ENCODE data around the gene HS3ST2.

The HS3ST2 gene

DNA sequence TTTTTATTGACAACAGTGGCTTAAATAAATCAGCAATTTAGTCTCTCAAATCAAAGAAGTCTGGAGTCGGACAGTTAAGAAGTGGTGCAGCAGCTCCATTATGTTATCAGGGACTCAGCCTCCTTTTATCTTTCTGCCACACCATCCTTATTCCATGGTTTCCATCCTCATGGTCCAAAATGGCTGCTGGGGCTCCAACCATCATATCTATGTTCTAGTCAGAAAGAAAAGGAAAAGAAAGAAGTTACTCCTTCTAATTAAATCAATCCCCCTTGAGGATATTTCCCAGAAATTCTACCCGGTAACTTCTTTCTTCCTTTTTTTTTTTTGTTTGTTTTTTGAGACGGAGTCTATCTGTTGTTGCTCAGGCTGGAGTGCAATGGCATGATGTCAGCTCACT is 109.5 kb downstream of the HS3ST2 start:
- no peak for TF ChIP-seq EZH2 (IDR thresholded peaks at IDR 0.05; ENCODE audit: borderline replicate concordance, low read depth, low read length, severe bottlenecking)
- TF ChIP-seq, protein P1, sequence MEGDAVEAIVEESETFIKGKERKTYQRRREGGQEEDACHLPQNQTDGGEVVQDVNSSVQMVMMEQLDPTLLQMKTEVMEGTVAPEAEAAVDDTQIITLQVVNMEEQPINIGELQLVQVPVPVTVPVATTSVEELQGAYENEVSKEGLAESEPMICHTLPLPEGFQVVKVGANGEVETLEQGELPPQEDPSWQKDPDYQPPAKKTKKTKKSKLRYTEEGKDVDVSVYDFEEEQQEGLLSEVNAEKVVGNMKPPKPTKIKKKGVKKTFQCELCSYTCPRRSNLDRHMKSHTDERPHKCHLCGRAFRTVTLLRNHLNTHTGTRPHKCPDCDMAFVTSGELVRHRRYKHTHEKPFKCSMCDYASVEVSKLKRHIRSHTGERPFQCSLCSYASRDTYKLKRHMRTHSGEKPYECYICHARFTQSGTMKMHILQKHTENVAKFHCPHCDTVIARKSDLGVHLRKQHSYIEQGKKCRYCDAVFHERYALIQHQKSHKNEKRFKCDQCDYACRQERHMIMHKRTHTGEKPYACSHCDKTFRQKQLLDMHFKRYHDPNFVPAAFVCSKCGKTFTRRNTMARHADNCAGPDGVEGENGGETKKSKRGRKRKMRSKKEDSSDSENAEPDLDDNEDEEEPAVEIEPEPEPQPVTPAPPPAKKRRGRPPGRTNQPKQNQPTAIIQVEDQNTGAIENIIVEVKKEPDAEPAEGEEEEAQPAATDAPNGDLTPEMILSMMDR (IDR thresholded peaks at IDR 0.05; ENCODE audit: borderline replicate concordance, extremely low read depth, low read length, poor library complexity, severe bottlenecking) = no peak

DNA sequence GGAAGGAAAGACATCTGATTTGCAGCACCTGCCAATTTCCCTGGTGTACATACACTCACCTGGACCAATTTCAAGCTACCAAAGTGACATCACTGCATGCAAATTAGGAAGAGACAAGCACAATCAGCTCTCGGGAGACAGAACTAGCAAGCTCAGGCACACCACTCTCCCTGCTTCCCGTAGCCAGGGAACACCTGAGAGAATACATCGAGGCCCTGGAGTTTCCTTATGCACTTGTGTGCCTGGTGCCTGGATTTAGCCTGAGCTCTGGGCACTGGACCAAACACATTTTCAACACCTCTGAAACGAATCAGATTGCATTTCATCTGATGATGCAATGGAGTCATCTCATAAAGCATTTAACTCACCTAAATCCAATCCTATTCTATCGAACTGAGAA is 110.5 kb downstream of the HS3ST2 start:
- no peaks in the 10 kb centered on the region for H4K20me1 ChIP-seq (ENCODE audit: insufficient read depth, low read length)
- no peak overlapping the region for H3K9ac ChIP-seq (ENCODE audit: low read depth, low read length)
- H3K4me3 ChIP-seq (ENCODE audit: low read depth in 1 of 2, low read length in 2 of 2) = no peak overlapping the region
- TF ChIP-seq, protein P1 (IDR thresholded peaks at IDR 0.05; ENCODE audit: borderline replicate concordance, extremely low read depth, low read length, poor library complexity, severe bottlenecking) = no peak
- TF ChIP-seq EZH2 (IDR thresholded peaks at IDR 0.05; ENCODE audit: borderline replicate concordance, low read depth, low read length, severe bottlenecking) = no peak
- H2AFZ ChIP-seq (ENCODE audit: low read depth, low read length) = no peak overlapping the region
- H3K36me3 ChIP-seq (ENCODE audit: insufficient read depth, low read length) = no peaks in the 10 kb centered on the region
- H3K4me1 ChIP-seq (ENCODE audit: insufficient read depth, low read length) = no peaks in the 10 kb centered on the region
- H3K4me2 ChIP-seq (ENCODE audit: insufficient read depth, low read length) = no peak overlapping the region
- DNase-seq = no peak
- H3K9me3 ChIP-seq (ENCODE audit: insufficient read depth, low read length, severe bottlenecking) = no peaks in the 10 kb centered on the region
- no peak overlapping the region for H3K27ac ChIP-seq (ENCODE audit: low read length)
- no peaks in the 10 kb centered on the region for H3K79me2 ChIP-seq (ENCODE audit: insufficient read depth, low read length)
- H3K27me3 ChIP-seq (ENCODE audit: insufficient read depth, low read length, poor library complexity) = no peaks in the 10 kb centered on the region
- ATAC-seq (ENCODE audit: insufficient read depth, low read depth) = no peak

More for the DNA sequence above, 109.5 kb downstream of the HS3ST2 start:
- Histone ChIP-seq H4K20me1 (ENCODE audit: insufficient read depth, low read length) (no peaks in the 10 kb centered on the region), H3K27ac (ENCODE audit: low read length) (no peak overlapping the region), H3K9ac (ENCODE audit: low read depth, low read length) (no peak overlapping the region), H3K79me2 (ENCODE audit: insufficient read depth, low read length) (no peaks in the 10 kb centered on the region), H3K36me3 (ENCODE audit: insufficient read depth, low read length) (no peaks in the 10 kb centered on the region), H2AFZ (ENCODE audit: low read depth, low read length) (no peak overlapping the region), H3K4me3 (ENCODE audit: low read depth in 1 of 2, low read length in 2 of 2) (no peak overlapping the region), H3K27me3 (ENCODE audit: insufficient read depth, low read length, poor library complexity) (peaks cover under 1% of the 10 kb centered on the region), H3K4me1 (ENCODE audit: insufficient read depth, low read length) (no peaks in the 10 kb centered on the region), H3K9me3 (ENCODE audit: insufficient read depth, low read length, severe bottlenecking) (no peaks in the 10 kb centered on the region), H3K4me2 (ENCODE audit: insufficient read depth, low read length) (no peak overlapping the region)
- no peak for DNase-seq
- no peak for ATAC-seq (ENCODE audit: insufficient read depth, low read depth)

DNA sequence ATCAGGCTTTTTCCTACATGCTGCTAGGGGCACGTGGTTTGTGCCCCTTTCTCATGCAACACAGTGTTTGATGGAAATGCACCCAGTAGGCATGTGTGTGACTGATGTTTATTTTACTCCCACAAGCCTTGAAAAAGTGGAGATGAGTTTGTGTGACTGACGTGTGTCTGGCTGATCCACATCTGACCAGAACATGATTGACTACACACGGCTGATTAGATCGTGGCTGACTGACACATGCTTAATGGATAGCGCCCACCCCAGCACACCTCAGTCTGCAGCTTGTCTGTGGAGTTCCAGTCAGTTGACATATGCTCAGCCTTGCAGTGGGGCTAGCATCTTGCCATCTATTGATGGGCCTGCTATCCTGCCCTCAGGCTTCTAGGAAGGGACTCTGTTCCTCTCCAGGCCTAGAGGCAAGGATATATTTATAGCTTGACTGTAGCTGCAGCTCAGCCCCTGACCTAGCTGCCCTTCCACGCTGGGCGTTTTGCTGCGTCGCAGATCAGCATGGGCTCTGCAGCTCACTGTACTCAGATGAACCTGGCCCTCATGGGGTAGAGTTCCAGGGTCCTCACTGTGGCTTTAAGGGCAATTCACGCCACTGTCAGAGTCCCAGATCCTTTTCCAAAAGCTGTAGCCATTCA is 112.3 kb downstream of the HS3ST2 start:
- no peaks in the 10 kb centered on the region for H3K9me3 ChIP-seq (ENCODE audit: insufficient read depth, low read length, severe bottlenecking)
- H3K79me2 ChIP-seq (ENCODE audit: insufficient read depth, low read length) = no peaks in the 10 kb centered on the region
- H3K36me3 ChIP-seq (ENCODE audit: insufficient read depth, low read length) = no peaks in the 10 kb centered on the region
- no peaks in the 10 kb centered on the region for H4K20me1 ChIP-seq (ENCODE audit: insufficient read depth, low read length)
- H3K9ac ChIP-seq (ENCODE audit: low read depth, low read length) = no peak overlapping the region
- H3K4me2 ChIP-seq (ENCODE audit: insufficient read depth, low read length) = no peak overlapping the region
- H2AFZ ChIP-seq (ENCODE audit: low read depth, low read length) = no peak overlapping the region
- no peak for DNase-seq
- ATAC-seq (ENCODE audit: insufficient read depth, low read depth) = no peak
- TF ChIP-seq, protein P1 (IDR thresholded peaks at IDR 0.05; ENCODE audit: borderline replicate concordance, extremely low read depth, low read length, poor library complexity, severe bottlenecking) = no peak
- TF ChIP-seq EZH2 (IDR thresholded peaks at IDR 0.05; ENCODE audit: borderline replicate concordance, low read depth, low read length, severe bottlenecking) = no peak
- H3K4me3 ChIP-seq (ENCODE audit: low read depth in 1 of 2, low read length in 2 of 2) = no peak overlapping the region
- no peak overlapping the region for H3K27ac ChIP-seq (ENCODE audit: low read length)
- H3K4me1 ChIP-seq (ENCODE audit: insufficient read depth, low read length) = no peaks in the 10 kb centered on the region
- no peaks in the 10 kb centered on the region for H3K27me3 ChIP-seq (ENCODE audit: insufficient read depth, low read length, poor library complexity)

Data from DND-41 (cell line).